H1 (cell line): ENCODE measurements around the gene SMAD6. TPM values are rescaled to one million over a fixed set of nuclear protein-coding genes. Genes with fewer than 3 reads are reported as not detected.
A peak's percentile ranks its signal among the peaks of the same experiment; 100 is the strongest.

Experiments
- CTCF ChIA-PET: fragments of 300-600 bp; sonication (Branson Sonifier 250); formaldehyde crosslinking; loops from one replicate; lab custom pipeline; 2021; ENCODE audit not compliant: partially characterized antibody; lab: Charles Lee
- POLR2A ChIA-PET: fragments of 300-600 bp; sonication (Branson Sonifier 250); formaldehyde crosslinking; loops from one replicate; lab custom pipeline; 2021; ENCODE audit warnings: inconsistent platforms; ENCODE audit not compliant: partially characterized antibody; lab: Charles Lee
- DNase-seq, 2 experiments: peaks; one replicate each; pipeline versions ENCODE4 v3.0.0 to v3.0.0-alpha.2; 2010 to 2022; ENCODE audit warnings: low spot score in 2 of 2, low read depth in 1 of 2, mixed read lengths in 1 of 2
- FAIRE-seq: peaks from 2 replicates; lab custom pipeline; 2011; peaks lifted over from hg19 to GRCh38; lab: Jason Lieb, UNC
- H2AFZ ChIP-seq: 2 replicates; pipeline ENCODE4 v1.8.1; 2012; ENCODE audit warnings: low read length, inconsistent platforms
- H2AK5ac ChIP-seq: 2 replicates; pipeline ENCODE4 v1.6.1; 2013; ENCODE audit warnings: low read depth, low read length
- H2BK120ac ChIP-seq: replicated peaks from 2 replicates; pipeline ENCODE3; 2013; ENCODE audit warnings: low read depth, low read length, inconsistent platforms
- H2BK12ac ChIP-seq: 2 replicates; pipeline ENCODE4 v1.6.1; 2013; ENCODE audit warnings: low read depth, low read length
- H2BK15ac ChIP-seq: 2 replicates; pipeline ENCODE4 v1.6.1; 2013; ENCODE audit warnings: low read length
- H2BK20ac ChIP-seq: 2 replicates; pipeline ENCODE4 v1.6.1; 2013; ENCODE audit warnings: low read length
- H2BK5ac ChIP-seq: 2 replicates; pipeline ENCODE4 v1.6.1; 2013; ENCODE audit warnings: low read depth, low read length
- H3K14ac ChIP-seq: 2 replicates; pipeline ENCODE4 v1.6.1; 2013; ENCODE audit warnings: inconsistent platforms; ENCODE audit not compliant: insufficient read length
- H3K18ac ChIP-seq: 2 replicates; pipeline ENCODE4 v1.6.1; 2013; ENCODE audit warnings: low read length; ENCODE audit errors: extremely low read depth
- H3K23ac ChIP-seq: 2 replicates; pipeline ENCODE4 v1.6.1; 2013; ENCODE audit warnings: inconsistent platforms; ENCODE audit not compliant: insufficient read length
- H3K23me2 ChIP-seq: 2 replicates; pipeline ENCODE4 v1.6.1; 2013; ENCODE audit warnings: low read depth, low read length
- H3K27ac ChIP-seq: 2 replicates; pipeline ENCODE4 v1.6.1; 2011; ENCODE audit warnings: low read depth, low read length, inconsistent platforms
- H3K27me3 ChIP-seq, 4 experiments: replicated peaks in 1 of 4; 1 replicate in 1 of 4; 2 replicates in 3 of 4; pipeline versions ENCODE4 v1.6.1 to v1.8.1; 2011 to 2013; ENCODE audit warnings: low read length in 3 of 4, mild to moderate bottlenecking in 3 of 4, inconsistent platforms in 2 of 4, mixed read lengths in 2 of 4, moderate library complexity in 1 of 4; ENCODE audit not compliant: control insufficient read depth in 3 of 4, insufficient read depth in 3 of 4; ENCODE audit errors: extremely low read depth in 1 of 4
- H3K36me3 ChIP-seq, 4 experiments: 2 replicates each; pipeline versions ENCODE4 v1.6.1 to v1.8.1; 2011 to 2013; ENCODE audit warnings: mild to moderate bottlenecking in 4 of 4, low read length in 3 of 4, moderate library complexity in 2 of 4, control low read depth in 1 of 4, inconsistent platforms in 1 of 4; ENCODE audit not compliant: insufficient read depth in 4 of 4, control insufficient read depth in 2 of 4
- H3K4ac ChIP-seq: replicated peaks from 2 replicates; pipeline ENCODE3; 2013; ENCODE audit warnings: low read length, low read depth, mixed read lengths, inconsistent platforms; ENCODE audit not compliant: insufficient read length
- H3K4me1 ChIP-seq, 4 experiments: replicated peaks in 1 of 4; 1 replicate in 1 of 4; 2 replicates in 3 of 4; pipeline versions ENCODE4 v1.6.1 to v1.8.1; 2011 to 2013; ENCODE audit warnings: low read length in 3 of 4, inconsistent platforms in 2 of 4, mixed read lengths in 1 of 4; ENCODE audit not compliant: insufficient read depth in 4 of 4, control insufficient read depth in 3 of 4
- H3K4me2 ChIP-seq, 2 experiments: 2 replicates each; pipeline versions ENCODE4 v1.6.1 to v1.8.1; 2011 to 2013; ENCODE audit warnings: low read depth in 2 of 2, low read length in 2 of 2, control low read depth in 1 of 2, inconsistent platforms in 1 of 2, mild to moderate bottlenecking in 1 of 2; ENCODE audit not compliant: insufficient read depth in 1 of 2
- H3K4me3 ChIP-seq, 4 experiments: fragments of 200-600, 300-600 bp in 1 of 4; sonication (generic), shearing (Covaris generic), sonication (Bioruptor Twin) in 1 of 4; 2 replicates each; pipeline versions ENCODE4 v1.5.1 to v1.8.1; 2011 to 2016; ENCODE audit warnings: low read length in 4 of 4, low read depth in 3 of 4, control low read depth in 2 of 4, inconsistent platforms in 2 of 4, mild to moderate bottlenecking in 2 of 4, mixed read lengths in 1 of 4, moderate library complexity in 1 of 4; ENCODE audit not compliant: insufficient read depth in 2 of 4; ENCODE audit errors: extremely low read depth in 1 of 4
- H3K56ac ChIP-seq: replicated peaks from 2 replicates; pipeline ENCODE3; 2013; ENCODE audit warnings: low read depth, mild to moderate bottlenecking, mixed read lengths, low read length, inconsistent platforms; ENCODE audit not compliant: insufficient read length
- H3K79me1 ChIP-seq: 2 replicates; pipeline ENCODE4 v1.6.1; 2013; ENCODE audit warnings: low read depth, low read length, control low read depth
- H3K79me2 ChIP-seq, 2 experiments: 2 replicates each; pipeline versions ENCODE4 v1.6.1 to v1.8.1; 2012 to 2013; ENCODE audit warnings: low read length in 2 of 2, mild to moderate bottlenecking in 2 of 2, inconsistent platforms in 1 of 2; ENCODE audit not compliant: insufficient read depth in 2 of 2, control insufficient read depth in 1 of 2
- H3K9ac ChIP-seq, 4 experiments: replicated peaks in 1 of 4; 1 replicate in 1 of 4; 2 replicates in 3 of 4; pipeline versions ENCODE4 v1.6.1 to v1.8.1; 2011 to 2013; ENCODE audit warnings: low read depth in 3 of 4, low read length in 3 of 4, control low read depth in 2 of 4, mild to moderate bottlenecking in 2 of 4, moderate library complexity in 2 of 4, inconsistent platforms in 1 of 4; ENCODE audit errors: extremely low read depth in 1 of 4
- H3K9me3 ChIP-seq, 2 experiments: 2 replicates each; pipeline versions ENCODE4 v1.6.1 to v1.8.1; 2012 to 2013; ENCODE audit warnings: mild to moderate bottlenecking in 2 of 2, moderate library complexity in 2 of 2, control low read depth in 1 of 2, inconsistent platforms in 1 of 2, low read depth in 1 of 2, low read length in 1 of 2, mixed read lengths in 1 of 2; ENCODE audit not compliant: insufficient read depth in 2 of 2
- H4K20me1 ChIP-seq, 2 experiments: replicated peaks in 1 of 2; 2 replicates each; pipeline versions ENCODE3 to v1.8.1; 2011 to 2013; ENCODE audit warnings: inconsistent platforms in 2 of 2, low read length in 2 of 2, mild to moderate bottlenecking in 1 of 2; ENCODE audit not compliant: insufficient read depth in 2 of 2, control insufficient read depth in 1 of 2
- H4K5ac ChIP-seq: 2 replicates; pipeline ENCODE4 v1.6.1; 2013; ENCODE audit warnings: low read length, low read depth, mixed read lengths, inconsistent platforms; ENCODE audit not compliant: insufficient read length
- H4K8ac ChIP-seq: 2 replicates; pipeline ENCODE4 v1.8.0; 2013; ENCODE audit warnings: mild to moderate bottlenecking, moderate library complexity, low read length, inconsistent platforms; ENCODE audit not compliant: insufficient read depth; ENCODE audit errors: extremely low read depth
- H4K91ac ChIP-seq: replicated peaks from 2 replicates; pipeline ENCODE3; 2013; ENCODE audit warnings: low read length, mixed read lengths, inconsistent platforms; ENCODE audit not compliant: insufficient read length
- BCL11A ChIP-seq, 2 experiments: IDR thresholded peaks; one replicate each; pipeline ENCODE4 v1.6.1; 2011; ENCODE audit warnings: low read depth in 2 of 2, low read length in 2 of 2, mild to moderate bottlenecking in 2 of 2
- CBX5 ChIP-seq: fragments of 300-800, 300-1000 bp; sonication (generic); IDR thresholded peaks from 2 replicates; pipeline ENCODE4 v1.7.1; 2016; ENCODE audit warnings: antibody characterized with exemption, low read length, low read depth
- EZH2 ChIP-seq: fragments of 200-600 bp; sonication (generic); IDR thresholded peaks from 2 replicates; pipeline ENCODE4 v1.7.1; 2012; ENCODE audit warnings: low read depth, mild to moderate bottlenecking, moderate library complexity, low read length, inconsistent platforms; ENCODE audit not compliant: severe bottlenecking
- GABPA ChIP-seq: IDR thresholded peaks from 2 replicates; pipeline ENCODE4 v1.6.1; 2011; ENCODE audit warnings: mild to moderate bottlenecking, low read length, moderate library complexity, borderline replicate concordance; ENCODE audit not compliant: insufficient read depth
- HDAC2 ChIP-seq, 2 experiments: fragments of 300-600 bp in 1 of 2; sonication (generic) in 1 of 2; IDR thresholded peaks; 2 replicates each; pipeline ENCODE4 v1.6.1; 2011 to 2012; ENCODE audit warnings: low read depth in 2 of 2, low read length in 2 of 2, mild to moderate bottlenecking in 2 of 2, moderate library complexity in 2 of 2, borderline replicate concordance in 1 of 2, inconsistent platforms in 1 of 2
- HDAC6 ChIP-seq: IDR thresholded peaks from one replicate; pipeline ENCODE4 v1.7.1; 2012; ENCODE audit warnings: low read depth, mild to moderate bottlenecking, inconsistent platforms, low read length, moderate library complexity
- KDM4A ChIP-seq: IDR thresholded peaks from one replicate; pipeline ENCODE4 v1.7.1; 2012; ENCODE audit warnings: low read depth, mild to moderate bottlenecking, moderate library complexity, low read length, inconsistent platforms; ENCODE audit not compliant: severe bottlenecking
- POLR2AphosphoS5 ChIP-seq: IDR thresholded peaks from 2 replicates; pipeline ENCODE4 v1.6.1; 2011; ENCODE audit warnings: low read depth, low read length
- POU5F1 ChIP-seq: IDR thresholded peaks from 2 replicates; pipeline ENCODE4 v1.6.1; 2011; ENCODE audit warnings: low read depth, mild to moderate bottlenecking, low read length, moderate library complexity
- RFX5 ChIP-seq: IDR thresholded peaks from 2 replicates; pipeline ENCODE4 v1.6.1; 2011; ENCODE audit warnings: low read depth, low read length, improper control_type of control experiment, borderline replicate concordance
- SP4 ChIP-seq: IDR thresholded peaks from 2 replicates; pipeline ENCODE4 v1.6.1; 2012; ENCODE audit warnings: low read length, inconsistent platforms
- TAF7 ChIP-seq: optimal IDR thresholded peaks from 2 replicates; pipeline ENCODE3; 2011; ENCODE audit warnings: low read depth, mild to moderate bottlenecking, inconsistent platforms, low read length, moderate library complexity, borderline replicate concordance
- ZNF274 ChIP-seq: IDR thresholded peaks from 2 replicates; pipeline ENCODE4 v1.7.0; 2012; ENCODE audit warnings: low read length, borderline replicate concordance; ENCODE audit errors: extremely low read depth
- WGBS, 2 experiments: shearing (Covaris generic) in 1 of 2; methylation state at CpG; one replicate each; pipeline versions ENCODE4 v1.1.6 to v1.1.7; 2013 to 2015; ENCODE audit warnings: low lambda C conversion rate in 2 of 2, mixed read lengths in 2 of 2, inconsistent platforms in 1 of 2, low coverage in 1 of 2, missing lambda C conversion rate in 1 of 2; ENCODE audit not compliant: insufficient replicate concordance in 2 of 2, insufficient coverage in 1 of 2, insufficient read length in 1 of 2; ENCODE audit errors: extremely low coverage in 1 of 2, missing lambda C conversion rate in 1 of 2; 5-methylcytosine and 5-hydroxymethylcytosine counted together
- polyA plus RNA-seq, 7 experiments: library from polyadenylated mRNA; depleted of rRNA in 3 of 7; stranded (reverse) in 5 of 7; unstranded in 2 of 7; fragments of >200 nt in 5 of 7; fragments of 200-250 nt in 2 of 7; gene quantifications; 1 replicate in 5 of 7; 2 replicates in 1 of 7; 4 replicates in 1 of 7; pipeline versions ENCODE4 v1.2.1 to v1.2.3, GENCODE V29; 2011 to 2013; ENCODE audit warnings: missing spikeins in 2 of 7, mixed read lengths in 2 of 7
- total RNA-seq: library from RNA; stranded (reverse); fragmentation: NEBNext Ultra II Directional; extraction: Animal tissue kit (Norgen Biotek cat#: 25700); gene quantifications from 2 replicates; pipeline ENCODE4 v1.2.1, GENCODE V29; 2021

The SMAD6 gene
- total and polyA plus RNA-seq, 2 of the 8 experiments (the other 6 are each of a cell fraction or from before 2014, with no cell fraction given), result 1.8 to 7.0 TPM

DNA sequence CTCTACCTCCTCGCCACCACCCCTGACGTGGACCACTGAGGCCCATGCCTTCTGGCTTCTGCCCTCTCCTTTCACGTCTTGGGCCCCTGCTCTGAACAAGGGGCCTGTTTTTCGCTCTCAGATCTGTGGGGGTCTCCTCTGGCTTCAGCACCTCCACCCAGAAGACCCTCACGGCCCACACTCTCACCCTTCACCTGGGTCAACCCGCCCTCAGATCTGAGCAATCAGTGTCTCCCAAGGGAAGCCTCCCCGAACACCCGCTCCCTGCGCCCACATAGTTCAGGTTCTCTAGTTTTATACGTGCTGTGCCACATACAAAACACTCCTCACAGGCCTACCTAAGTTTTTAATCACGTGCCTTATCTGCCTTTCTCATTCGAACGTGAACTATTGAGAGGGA lies 48.2 kb upstream of the SMAD6 start:
- no peak for DNase-seq
- POLR2A ChIA-PET, result interaction anchor here (0.7 to 2.4 kb wide), 2 partner anchors 9 to 28 kb away, joined by 4 to 8 read pairs; no protein-coding TSS in a partner anchor
- TF ChIP-seq BCL11A (IDR thresholded peaks at IDR 0.05; ENCODE audit: low read depth in 2 of 2, low read length in 2 of 2) (no peak), KDM4A (no peak), POU5F1 (no peak), RFX5 (no peak), GABPA (no peak), ZNF274 (no peak), TAF7 (no peak), POLR2AphosphoS5 (no peak), HDAC6 (no peak), EZH2 (no peak), CBX5 (no peak), HDAC2 (IDR thresholded peaks at IDR 0.05; ENCODE audit: borderline replicate concordance in 1 of 2, low read depth in 2 of 2, low read length in 2 of 2) (no peak), SP4 (no peak)

More for the DNA sequence above, 48.2 kb upstream of the SMAD6 start:
- Histone ChIP-seq H3K14ac (no peak overlapping the region), H3K27ac (no peak overlapping the region), H2BK120ac (no peak overlapping the region), H4K5ac (no peak overlapping the region), H3K36me3 (no peaks in the 10 kb centered on the region), H3K18ac (no peak overlapping the region), H2BK5ac (no peak overlapping the region; the same call in 1 of the 2 replicates), H3K9ac (no peak overlapping the region), H3K23me2 (peaks cover 5% of the 10 kb centered on the region; the same call in 1 of the 2 replicates), H3K79me2 (no peaks in the 10 kb centered on the region), H2AFZ (no peak overlapping the region), H3K23ac (no peak overlapping the region), H2BK15ac (no peak overlapping the region), H3K27me3 (peaks cover 0 to 2% (median 0%) of the 10 kb centered on the region in 4 experiments; a peak in 1 of 7 replicates), H3K4me1 (peaks cover 12 to 38% (median 24%) of the 10 kb centered on the region in 4 experiments), H3K4ac (peak overlapping the region; percentile 69), H2AK5ac (no peak overlapping the region), H3K79me1 (no peaks in the 10 kb centered on the region), H2BK12ac (0 out of 2 replicates have a peak overlapping the region, but pooled peaks have one; percentile 84), H2BK20ac (no peak overlapping the region), H3K4me3 (no peak overlapping the region), H4K20me1 (no peaks in the 10 kb centered on the region), H4K91ac (peak overlapping the region; percentile 44), H3K4me2 (no peak overlapping the region), H4K8ac (no peak overlapping the region), H3K9me3 (no peaks in the 10 kb centered on the region), H3K56ac (no peak overlapping the region)
- CTCF ChIA-PET, result interaction anchor here (0.7 to 2.6 kb wide), 4 partner anchors 8 to 135 kb away, joined by 3 to 8 read pairs (median 4); no protein-coding TSS in a partner anchor
- 86% methylated on average over 11 of the region's 13 CpGs; no CpG with 5 or more reads in 1 of the 2 experiments for WGBS, 2 experiments
- FAIRE-seq, result no peak
